Fibroblast of skin of right biceps (primary cell): ENCODE results near the gene KRT7.
"Not testable (repeated sequence)": the region's sequence is repeated elsewhere in the genome, so short reads cannot be mapped to it uniquely, and the experiment has no call there.

Source experiments
- DNase-seq: peaks from one replicate; pipeline ENCODE4 v3.0.0-alpha.2; 2013

The KRT7 gene

GRCh38 chr12:52280796-52281560, 47.9 kb downstream of the KRT7 start:
- peak; percentile 99 for DNase-seq

- no peak for DNase-seq
Observed at GRCh38 chr12:52284562-52285171, 51.6 kb downstream of the KRT7 start.

- peak; percentile 87 for DNase-seq
Observed at GRCh38 chr12:52285172-52285745, 52.2 kb downstream of the KRT7 start.

GRCh38 chr12:52285851-52286530, 52.9 kb downstream of the KRT7 start:
- DNase-seq: no peak

GRCh38 chr12:52286857-52287785, 54.1 kb downstream of the KRT7 start:
- not testable (repeated sequence) for DNase-seq

- DNase-seq: peak; percentile 38
Observed at GRCh38 chr12:52287816-52288805, 55.1 kb downstream of the KRT7 start.

- not testable (repeated sequence) for DNase-seq
Observed at GRCh38 chr12:52290483-52291134, 57.6 kb downstream of the KRT7 start.

- DNase-seq: no peak
Observed at GRCh38 chr12:52291267-52291935, 58.4 kb downstream of the KRT7 start, which contains the start of gene KRT81. Gene KRT81, minus strand, starts transcription at chr12:52291534. Its CDS starts 69 bp downstream, at chr12:52291465.

- DNase-seq: no peak
Observed at GRCh38 chr12:52293926-52294325, 60.9 kb downstream of the KRT7 start.

GRCh38 chr12:52294803-52295202, 61.8 kb downstream of the KRT7 start:
- no peak for DNase-seq

- DNase-seq: no peak
Observed at GRCh38 chr12:52295663-52296062, 62.6 kb downstream of the KRT7 start.

- no peak for DNase-seq
Observed at GRCh38 chr12:52296572-52297215, 63.7 kb downstream of the KRT7 start.
